Retinal pigment epithelial cell (primary cell): ENCODE results near the gene FRMD3.
A peak's percentile ranks its signal among the peaks of the same experiment; 100 is the strongest.

Source experiments
- DNase-seq: peaks from one replicate; pipeline ENCODE4 v3.0.0-alpha.2; 2010; ENCODE audit warnings: low read depth
- H3K4me3 ChIP-seq: 2 replicates; pipeline ENCODE4 v1.5.1; 2011; ENCODE audit warnings: mild to moderate bottlenecking, low read length, control low read depth, moderate library complexity
- CTCF ChIP-seq: conservative IDR thresholded peaks from 2 replicates; pipeline ENCODE4 v1.5.1; 2011; ENCODE audit warnings: low read depth, low read length, control low read depth, inconsistent platforms

FRMD3 gene

GRCh38 chr9:83339435-83339834, 198.8 kb downstream of the FRMD3 start:
- no peak for DNase-seq
- no peak for TF ChIP-seq CTCF
- H3K4me3 ChIP-seq: no peak overlapping the region

GRCh38 chr9:83336706-83337105, 201.5 kb downstream of the FRMD3 start:
- no peak for TF ChIP-seq CTCF
- DNase-seq: no peak
- no peak overlapping the region for H3K4me3 ChIP-seq

- DNase-seq: peak; percentile 40
- no peak overlapping the region for H3K4me3 ChIP-seq
- peak; percentile 89 for TF ChIP-seq CTCF
Observed at GRCh38 chr9:83334320-83334719, 203.9 kb downstream of the FRMD3 start.

- peak; percentile 14 for TF ChIP-seq CTCF
- no peak for DNase-seq
- no peak overlapping the region for H3K4me3 ChIP-seq
Observed at GRCh38 chr9:83330207-83331196, 207.7 kb downstream of the FRMD3 start.

GRCh38 chr9:83327750-83328622, 210.2 kb downstream of the FRMD3 start:
- DNase-seq: no peak
- H3K4me3 ChIP-seq: no peak overlapping the region
- TF ChIP-seq CTCF: no peak

- no peak for TF ChIP-seq CTCF
- no peak overlapping the region for H3K4me3 ChIP-seq
- no peak for DNase-seq
Observed at GRCh38 chr9:83327323-83327722, 210.9 kb downstream of the FRMD3 start.
